ENCODE results near the gene MSTN.

MSTN gene

GRCh38 chr2:190103144-190103543 lies 40.6 kb upstream of the MSTN start:
- TF ChIP-seq, protein P1, sequence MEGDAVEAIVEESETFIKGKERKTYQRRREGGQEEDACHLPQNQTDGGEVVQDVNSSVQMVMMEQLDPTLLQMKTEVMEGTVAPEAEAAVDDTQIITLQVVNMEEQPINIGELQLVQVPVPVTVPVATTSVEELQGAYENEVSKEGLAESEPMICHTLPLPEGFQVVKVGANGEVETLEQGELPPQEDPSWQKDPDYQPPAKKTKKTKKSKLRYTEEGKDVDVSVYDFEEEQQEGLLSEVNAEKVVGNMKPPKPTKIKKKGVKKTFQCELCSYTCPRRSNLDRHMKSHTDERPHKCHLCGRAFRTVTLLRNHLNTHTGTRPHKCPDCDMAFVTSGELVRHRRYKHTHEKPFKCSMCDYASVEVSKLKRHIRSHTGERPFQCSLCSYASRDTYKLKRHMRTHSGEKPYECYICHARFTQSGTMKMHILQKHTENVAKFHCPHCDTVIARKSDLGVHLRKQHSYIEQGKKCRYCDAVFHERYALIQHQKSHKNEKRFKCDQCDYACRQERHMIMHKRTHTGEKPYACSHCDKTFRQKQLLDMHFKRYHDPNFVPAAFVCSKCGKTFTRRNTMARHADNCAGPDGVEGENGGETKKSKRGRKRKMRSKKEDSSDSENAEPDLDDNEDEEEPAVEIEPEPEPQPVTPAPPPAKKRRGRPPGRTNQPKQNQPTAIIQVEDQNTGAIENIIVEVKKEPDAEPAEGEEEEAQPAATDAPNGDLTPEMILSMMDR (IDR thresholded peaks at IDR 0.05; ENCODE audit: low read depth, low read length): no peak
- DNase-seq (ENCODE audit: extremely low read depth, low read depth): no peak

- TF ChIP-seq, protein P1 (IDR thresholded peaks at IDR 0.05; ENCODE audit: low read depth, low read length): no peak
- no peak for DNase-seq (ENCODE audit: extremely low read depth, low read depth)
Measured at GRCh38 chr2:190099890-190100697, 37.6 kb upstream of the MSTN start.

- TF ChIP-seq, protein P1 (IDR thresholded peaks at IDR 0.05; ENCODE audit: low read depth, low read length): no peak
- no peak for DNase-seq (ENCODE audit: extremely low read depth, low read depth)
Measured at GRCh38 chr2:190098851-190099250, 36.3 kb upstream of the MSTN start.

DNA sequence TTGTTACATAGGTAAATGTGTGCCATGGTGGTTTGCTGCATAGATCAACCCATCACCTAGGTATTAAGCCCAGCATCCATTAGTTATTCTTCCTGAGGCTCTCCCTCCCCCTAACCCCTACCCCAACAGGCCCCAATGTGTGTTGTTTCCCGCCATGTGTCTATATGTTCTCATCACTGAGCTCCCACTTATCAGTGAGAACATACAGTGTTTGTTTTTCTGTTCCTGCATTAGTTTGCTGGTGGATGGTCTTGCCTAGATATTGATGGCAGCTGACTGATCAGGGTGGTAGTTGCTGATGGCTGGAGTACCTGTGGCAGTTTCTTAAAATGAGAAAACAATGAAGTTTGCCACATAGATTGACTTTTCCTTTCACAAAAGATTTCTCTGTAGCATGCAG lies 34.6 kb upstream of the MSTN start:
- no peak for DNase-seq (ENCODE audit: extremely low read depth, low read depth)
- TF ChIP-seq, protein P1 (IDR thresholded peaks at IDR 0.05; ENCODE audit: low read depth, low read length): no peak

- no peak for DNase-seq (ENCODE audit: extremely low read depth, low read depth)
- TF ChIP-seq, protein P1 (IDR thresholded peaks at IDR 0.05; ENCODE audit: low read depth, low read length): no peak
Measured at GRCh38 chr2:190094316-190094871, 31.9 kb upstream of the MSTN start.

DNA sequence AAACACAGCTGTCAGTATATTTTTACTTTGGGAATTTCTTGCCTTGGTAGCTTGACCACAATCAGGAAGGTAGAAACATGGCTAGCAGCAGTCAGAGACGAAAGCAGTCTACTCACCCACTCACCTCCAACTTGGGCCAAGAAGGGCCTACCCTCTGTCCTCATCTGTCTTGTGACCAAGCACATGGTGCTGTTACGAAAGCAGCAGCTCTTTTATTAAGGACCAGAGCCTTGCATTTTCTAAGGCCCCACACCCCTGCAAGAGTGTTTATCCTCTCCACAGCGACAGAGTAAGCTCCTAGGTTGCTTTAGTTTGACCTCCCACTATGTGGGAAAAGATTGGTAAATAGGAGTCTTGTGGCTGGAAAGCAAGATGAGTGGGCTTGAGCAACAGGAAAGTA lies 31.3 kb upstream of the MSTN start:
- DNase-seq (ENCODE audit: extremely low read depth, low read depth): no peak
- TF ChIP-seq, protein P1 (IDR thresholded peaks at IDR 0.05; ENCODE audit: low read depth, low read length): no peak

DNA sequence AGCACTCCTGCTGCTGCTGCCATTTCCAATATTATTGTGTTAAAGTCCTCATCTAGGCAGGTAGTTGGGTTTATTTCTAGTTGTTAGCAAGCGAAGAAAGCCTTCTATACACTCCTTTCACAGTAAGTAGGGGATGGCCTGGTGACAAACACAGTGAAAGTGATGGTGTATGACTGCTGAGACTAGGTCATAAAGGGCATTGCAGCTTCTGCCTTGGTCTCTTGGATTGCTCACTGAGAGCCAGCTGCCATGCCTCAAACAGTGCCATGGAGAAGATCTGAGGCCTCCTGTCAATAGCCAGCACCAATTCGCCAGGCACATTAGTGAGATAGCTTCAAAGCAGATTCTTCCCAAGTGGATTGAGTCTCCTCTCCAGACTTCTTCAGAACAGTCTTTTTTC lies 27.6 kb upstream of the MSTN start:
- TF ChIP-seq, protein P1 (IDR thresholded peaks at IDR 0.05; ENCODE audit: low read depth, low read length): no peak
- no peak for DNase-seq (ENCODE audit: extremely low read depth, low read depth)
